ENCODE data around the gene BANF2.

DNA sequence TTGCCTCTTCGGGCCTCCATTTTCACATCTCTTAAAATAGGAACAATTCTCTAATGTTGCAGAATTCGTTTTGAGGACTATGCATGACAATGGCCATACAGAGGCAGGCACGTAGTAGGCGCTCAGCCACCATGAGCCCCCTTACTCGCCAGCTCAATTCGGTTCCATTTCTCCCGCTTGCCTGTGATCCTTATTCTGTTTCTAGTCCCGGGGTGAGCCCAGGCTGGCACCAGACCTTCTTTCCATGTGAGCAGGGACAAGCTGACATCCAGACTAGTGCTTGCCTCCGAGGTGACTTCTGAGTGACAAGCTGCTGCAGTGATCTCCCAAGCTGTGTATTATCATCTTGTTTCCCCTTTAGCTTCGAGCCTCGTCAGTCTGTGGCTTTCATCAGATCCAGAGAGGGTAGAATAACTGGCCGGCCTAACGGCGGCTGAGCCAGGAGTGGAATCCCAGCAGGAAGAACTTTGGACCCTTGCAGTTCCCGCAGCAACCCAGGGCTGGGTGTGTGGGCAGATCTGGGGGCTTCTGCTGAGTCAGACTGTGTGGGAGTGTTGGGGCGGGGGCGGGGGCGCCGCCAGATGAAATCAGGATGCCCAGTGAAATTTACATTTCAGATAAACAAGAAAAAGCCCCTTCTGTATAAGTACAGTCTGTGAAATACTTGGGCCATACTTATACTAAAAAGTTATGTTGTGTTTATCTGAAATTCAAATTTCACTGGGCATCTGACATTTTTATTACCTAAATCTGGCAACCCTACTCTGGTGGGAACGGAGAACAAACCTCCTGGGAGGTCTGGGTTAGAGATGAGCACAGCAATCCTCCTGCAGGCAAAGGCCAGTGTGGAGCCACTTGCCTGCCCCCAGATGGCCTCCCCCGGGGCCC is 10.9 kb downstream of the BANF2 start:
- TF ChIP-seq, protein P1, sequence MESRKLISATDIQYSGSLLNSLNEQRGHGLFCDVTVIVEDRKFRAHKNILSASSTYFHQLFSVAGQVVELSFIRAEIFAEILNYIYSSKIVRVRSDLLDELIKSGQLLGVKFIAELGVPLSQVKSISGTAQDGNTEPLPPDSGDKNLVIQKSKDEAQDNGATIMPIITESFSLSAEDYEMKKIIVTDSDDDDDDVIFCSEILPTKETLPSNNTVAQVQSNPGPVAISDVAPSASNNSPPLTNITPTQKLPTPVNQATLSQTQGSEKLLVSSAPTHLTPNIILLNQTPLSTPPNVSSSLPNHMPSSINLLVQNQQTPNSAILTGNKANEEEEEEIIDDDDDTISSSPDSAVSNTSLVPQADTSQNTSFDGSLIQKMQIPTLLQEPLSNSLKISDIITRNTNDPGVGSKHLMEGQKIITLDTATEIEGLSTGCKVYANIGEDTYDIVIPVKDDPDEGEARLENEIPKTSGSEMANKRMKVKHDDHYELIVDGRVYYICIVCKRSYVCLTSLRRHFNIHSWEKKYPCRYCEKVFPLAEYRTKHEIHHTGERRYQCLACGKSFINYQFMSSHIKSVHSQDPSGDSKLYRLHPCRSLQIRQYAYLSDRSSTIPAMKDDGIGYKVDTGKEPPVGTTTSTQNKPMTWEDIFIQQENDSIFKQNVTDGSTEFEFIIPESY (IDR thresholded peaks at IDR 0.05; ENCODE audit: extremely low read depth, insufficient replicate concordance, low read length) = no peak
- no peak for TF ChIP-seq SP1 (IDR thresholded peaks at IDR 0.05; ENCODE audit: low read depth)

All from HCT116 (cell line).